ENCODE measurements around the gene ATP8A2. TPM values are rescaled to one million over a fixed set of nuclear protein-coding genes. Genes with fewer than 3 reads are reported as not detected.

Gene ATP8A2
- total and polyA plus RNA-seq, 10 of the 15 experiments (the other 5 are each of a cell fraction or from before 2014, with no cell fraction given): 0.01 to 0.04 (median 0.04) TPM; not detected in 7

DNA sequence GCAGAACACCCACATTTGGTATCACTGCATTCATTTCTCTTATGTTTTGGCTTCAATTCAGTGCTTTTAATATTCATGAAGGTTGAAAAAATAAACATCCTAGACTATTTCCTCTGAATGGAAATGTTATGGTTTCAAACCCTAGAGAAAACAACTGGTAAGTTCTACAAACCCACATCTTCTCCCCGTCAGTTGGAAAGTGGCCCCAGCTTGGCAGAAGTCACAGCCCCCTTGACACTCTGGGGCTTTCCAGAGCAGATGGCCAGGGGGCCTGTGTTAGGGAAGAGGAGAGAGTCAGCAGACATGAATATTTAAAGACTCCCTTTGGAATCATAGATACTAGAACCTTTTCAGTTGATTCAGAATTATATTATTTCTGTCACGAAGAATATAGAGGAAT lies 556.2 kb downstream of the ATP8A2 start:
- Histone ChIP-seq H3K4me1 (ENCODE audit: control insufficient read depth, insufficient read depth, low read length) (no peaks in the 10 kb centered on the region), H3K79me2 (ENCODE audit: control insufficient read depth, insufficient read depth, low read length) (no peaks in the 10 kb centered on the region), H3K9ac (ENCODE audit: control insufficient read depth, insufficient read depth, low read length) (no peak overlapping the region), H3K4me2 (ENCODE audit: control insufficient read depth, insufficient read depth) (no peak overlapping the region), H3K27me3 (replicated peaks in 1 of 2; ENCODE audit: control insufficient read depth in 2 of 2, insufficient read depth in 2 of 2, low read length in 1 of 2) (0 out of 4 replicates have a peak, but pooled peaks cover 0 to 2% of the 10 kb centered on the region in 2 experiments), H2AFZ (ENCODE audit: control insufficient read depth, low read depth, low read length) (no peak overlapping the region), H3K9me3 (replicated peaks; ENCODE audit: control insufficient read depth, insufficient read depth, low read length) (no peaks in the 10 kb centered on the region), H3K36me3 (ENCODE audit: control insufficient read depth in 2 of 2, insufficient read depth in 2 of 2, low read length in 1 of 2) (no peaks in the 10 kb centered on the region), H3K27ac (ENCODE audit: control insufficient read depth, insufficient read depth) (no peak overlapping the region), H3K4me3 (no peak overlapping the region), H4K20me1 (ENCODE audit: control insufficient read depth, insufficient read depth) (no peaks in the 10 kb centered on the region)
- FAIRE-seq (no peak), ATAC-seq (no peak), DNase-seq (ENCODE audit: low read depth, low spot score) (no peak)
- intact Hi-C loops (cut with micrococcal nuclease; ENCODE audit: unreplicated experiment) (no loop called here), in situ Hi-C loops (cut with MboI) (no loop called here)
- TF ChIP-seq SREBF1 (IDR thresholded peaks at IDR 0.05; ENCODE audit: low read length) (no peak), TCF3 (IDR thresholded peaks at IDR 0.05; ENCODE audit: borderline replicate concordance, insufficient read depth, low read depth, low read length) (no peak), HDAC2 (IDR thresholded peaks at IDR 0.05) (no peak), ETV6 (conservative IDR thresholded peaks at IDR 0.05 in 1 of 2, IDR thresholded peaks at IDR 0.05 in 1 of 2; ENCODE audit: borderline replicate concordance in 1 of 2, low read depth in 1 of 2) (no peak), SMAD1 (IDR thresholded peaks at IDR 0.05; ENCODE audit: low read depth, partially characterized antibody) (no peak), TAF1 (IDR thresholded peaks at IDR 0.05; ENCODE audit: borderline replicate concordance, low read depth, low read length) (no peak)
- TF ChIP-seq, protein P1, sequence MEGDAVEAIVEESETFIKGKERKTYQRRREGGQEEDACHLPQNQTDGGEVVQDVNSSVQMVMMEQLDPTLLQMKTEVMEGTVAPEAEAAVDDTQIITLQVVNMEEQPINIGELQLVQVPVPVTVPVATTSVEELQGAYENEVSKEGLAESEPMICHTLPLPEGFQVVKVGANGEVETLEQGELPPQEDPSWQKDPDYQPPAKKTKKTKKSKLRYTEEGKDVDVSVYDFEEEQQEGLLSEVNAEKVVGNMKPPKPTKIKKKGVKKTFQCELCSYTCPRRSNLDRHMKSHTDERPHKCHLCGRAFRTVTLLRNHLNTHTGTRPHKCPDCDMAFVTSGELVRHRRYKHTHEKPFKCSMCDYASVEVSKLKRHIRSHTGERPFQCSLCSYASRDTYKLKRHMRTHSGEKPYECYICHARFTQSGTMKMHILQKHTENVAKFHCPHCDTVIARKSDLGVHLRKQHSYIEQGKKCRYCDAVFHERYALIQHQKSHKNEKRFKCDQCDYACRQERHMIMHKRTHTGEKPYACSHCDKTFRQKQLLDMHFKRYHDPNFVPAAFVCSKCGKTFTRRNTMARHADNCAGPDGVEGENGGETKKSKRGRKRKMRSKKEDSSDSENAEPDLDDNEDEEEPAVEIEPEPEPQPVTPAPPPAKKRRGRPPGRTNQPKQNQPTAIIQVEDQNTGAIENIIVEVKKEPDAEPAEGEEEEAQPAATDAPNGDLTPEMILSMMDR (IDR thresholded peaks at IDR 0.05 in 2 of 3, conservative IDR thresholded peaks at IDR 0.05 in 1 of 3; ENCODE audit: control insufficient read depth in 2 of 3, extremely low read depth in 1 of 3, insufficient read depth in 1 of 3, low read depth in 3 of 3, low read length in 3 of 3): no peak
- TF ChIP-seq, protein P2, sequence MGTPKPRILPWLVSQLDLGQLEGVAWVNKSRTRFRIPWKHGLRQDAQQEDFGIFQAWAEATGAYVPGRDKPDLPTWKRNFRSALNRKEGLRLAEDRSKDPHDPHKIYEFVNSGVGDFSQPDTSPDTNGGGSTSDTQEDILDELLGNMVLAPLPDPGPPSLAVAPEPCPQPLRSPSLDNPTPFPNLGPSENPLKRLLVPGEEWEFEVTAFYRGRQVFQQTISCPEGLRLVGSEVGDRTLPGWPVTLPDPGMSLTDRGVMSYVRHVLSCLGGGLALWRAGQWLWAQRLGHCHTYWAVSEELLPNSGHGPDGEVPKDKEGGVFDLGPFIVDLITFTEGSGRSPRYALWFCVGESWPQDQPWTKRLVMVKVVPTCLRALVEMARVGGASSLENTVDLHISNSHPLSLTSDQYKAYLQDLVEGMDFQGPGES (IDR thresholded peaks at IDR 0.05): no peak
- TF ChIP-seq, protein P3, sequence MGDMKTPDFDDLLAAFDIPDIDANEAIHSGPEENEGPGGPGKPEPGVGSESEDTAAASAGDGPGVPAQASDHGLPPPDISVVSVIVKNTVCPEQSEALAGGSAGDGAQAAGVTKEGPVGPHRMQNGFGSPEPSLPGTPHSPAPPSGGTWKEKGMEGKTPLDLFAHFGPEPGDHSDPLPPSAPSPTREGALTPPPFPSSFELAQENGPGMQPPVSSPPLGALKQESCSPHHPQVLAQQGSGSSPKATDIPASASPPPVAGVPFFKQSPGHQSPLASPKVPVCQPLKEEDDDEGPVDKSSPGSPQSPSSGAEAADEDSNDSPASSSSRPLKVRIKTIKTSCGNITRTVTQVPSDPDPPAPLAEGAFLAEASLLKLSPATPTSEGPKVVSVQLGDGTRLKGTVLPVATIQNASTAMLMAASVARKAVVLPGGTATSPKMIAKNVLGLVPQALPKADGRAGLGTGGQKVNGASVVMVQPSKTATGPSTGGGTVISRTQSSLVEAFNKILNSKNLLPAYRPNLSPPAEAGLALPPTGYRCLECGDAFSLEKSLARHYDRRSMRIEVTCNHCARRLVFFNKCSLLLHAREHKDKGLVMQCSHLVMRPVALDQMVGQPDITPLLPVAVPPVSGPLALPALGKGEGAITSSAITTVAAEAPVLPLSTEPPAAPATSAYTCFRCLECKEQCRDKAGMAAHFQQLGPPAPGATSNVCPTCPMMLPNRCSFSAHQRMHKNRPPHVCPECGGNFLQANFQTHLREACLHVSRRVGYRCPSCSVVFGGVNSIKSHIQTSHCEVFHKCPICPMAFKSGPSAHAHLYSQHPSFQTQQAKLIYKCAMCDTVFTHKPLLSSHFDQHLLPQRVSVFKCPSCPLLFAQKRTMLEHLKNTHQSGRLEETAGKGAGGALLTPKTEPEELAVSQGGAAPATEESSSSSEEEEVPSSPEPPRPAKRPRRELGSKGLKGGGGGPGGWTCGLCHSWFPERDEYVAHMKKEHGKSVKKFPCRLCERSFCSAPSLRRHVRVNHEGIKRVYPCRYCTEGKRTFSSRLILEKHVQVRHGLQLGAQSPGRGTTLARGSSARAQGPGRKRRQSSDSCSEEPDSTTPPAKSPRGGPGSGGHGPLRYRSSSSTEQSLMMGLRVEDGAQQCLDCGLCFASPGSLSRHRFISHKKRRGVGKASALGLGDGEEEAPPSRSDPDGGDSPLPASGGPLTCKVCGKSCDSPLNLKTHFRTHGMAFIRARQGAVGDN (IDR thresholded peaks at IDR 0.05): no peak
- TF ChIP-seq, protein P4, sequence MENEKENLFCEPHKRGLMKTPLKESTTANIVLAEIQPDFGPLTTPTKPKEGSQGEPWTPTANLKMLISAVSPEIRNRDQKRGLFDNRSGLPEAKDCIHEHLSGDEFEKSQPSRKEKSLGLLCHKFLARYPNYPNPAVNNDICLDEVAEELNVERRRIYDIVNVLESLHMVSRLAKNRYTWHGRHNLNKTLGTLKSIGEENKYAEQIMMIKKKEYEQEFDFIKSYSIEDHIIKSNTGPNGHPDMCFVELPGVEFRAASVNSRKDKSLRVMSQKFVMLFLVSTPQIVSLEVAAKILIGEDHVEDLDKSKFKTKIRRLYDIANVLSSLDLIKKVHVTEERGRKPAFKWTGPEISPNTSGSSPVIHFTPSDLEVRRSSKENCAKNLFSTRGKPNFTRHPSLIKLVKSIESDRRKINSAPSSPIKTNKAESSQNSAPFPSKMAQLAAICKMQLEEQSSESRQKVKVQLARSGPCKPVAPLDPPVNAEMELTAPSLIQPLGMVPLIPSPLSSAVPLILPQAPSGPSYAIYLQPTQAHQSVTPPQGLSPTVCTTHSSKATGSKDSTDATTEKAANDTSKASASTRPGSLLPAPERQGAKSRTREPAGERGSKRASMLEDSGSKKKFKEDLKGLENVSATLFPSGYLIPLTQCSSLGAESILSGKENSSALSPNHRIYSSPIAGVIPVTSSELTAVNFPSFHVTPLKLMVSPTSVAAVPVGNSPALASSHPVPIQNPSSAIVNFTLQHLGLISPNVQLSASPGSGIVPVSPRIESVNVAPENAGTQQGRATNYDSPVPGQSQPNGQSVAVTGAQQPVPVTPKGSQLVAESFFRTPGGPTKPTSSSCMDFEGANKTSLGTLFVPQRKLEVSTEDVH (IDR thresholded peaks at IDR 0.05; ENCODE audit: low read depth, partially characterized antibody): no peak
- no TSS peak for BruUV-seq (replicated peaks)
- CTCF ChIA-PET: no interaction called here
- POLR2A ChIA-PET: no interaction called here
- SMC1A ChIA-PET (ENCODE audit: uncharacterized antibody, unreplicated experiment): no interaction called here
- RAD21 ChIA-PET (ENCODE audit: unreplicated experiment): no interaction called here
- 31% methylated on average over 2 of the region's 2 CpGs for WGBS (ENCODE audit: insufficient coverage, insufficient replicate concordance, low lambda C conversion rate, missing lambda C conversion rate)

Data from GM12878 (cell line).